Right lobe of liver (tissue), 6 donors: ENCODE results near the gene ACVR2B. TPM values are rescaled to one million over a fixed set of nuclear protein-coding genes. Genes with fewer than 3 reads are reported as not detected.

Source experiments
- ATAC-seq, 4 donors: fragments of 200-7000 bp; cut with Tn5 transposase; one replicate each; pipeline ENCODE4 v1.9.1; 2020; ENCODE audit warnings: mild to moderate bottlenecking in 4 of 4, moderate library complexity in 4 of 4
- DNase-seq, 3 donors: peaks; one replicate each; pipeline ENCODE4 v3.0.0-alpha.2; 2020
- H3K27ac ChIP-seq, 3 donors: fragments of 200-600 bp; one replicate each; pipeline ENCODE4 v1.8.0; 2022
- H3K27me3 ChIP-seq, 2 donors: fragments of 200-600 bp; one replicate each; pipeline ENCODE4 v1.8.0; 2022
- H3K36me3 ChIP-seq, 4 donors: fragments of 200-600 bp; sonication (generic) in 1 of 4; one replicate each; pipeline versions ENCODE4 v1.5.1 to v1.8.0; 2017 to 2022; ENCODE audit warnings: control low read depth in 1 of 4
- H3K4me1 ChIP-seq, 4 donors: fragments of 200-600 bp; sonication (generic) in 1 of 4; one replicate each; pipeline versions ENCODE4 v1.5.1 to v1.8.0; 2017 to 2022; ENCODE audit warnings: control low read depth in 1 of 4
- H3K4me3 ChIP-seq, 3 donors: fragments of 200-600 bp; one replicate each; pipeline ENCODE4 v1.8.0; 2022
- H3K9me3 ChIP-seq, 4 donors: fragments of 200-600 bp; sonication (generic) in 1 of 4; one replicate each; pipeline versions ENCODE4 v1.5.1 to v1.8.0; 2017 to 2022; ENCODE audit warnings: control low read depth in 1 of 4
- CTCF ChIP-seq, 4 donors: fragments of 200-600 bp in 3 of 4; fragments of 450-650 bp in 1 of 4; IDR thresholded peaks; one replicate each; pipeline versions ENCODE4 v1.5.1 to v1.8.0; 2016 to 2022; ENCODE audit warnings: antibody characterized with exemption in 4 of 4, mild to moderate bottlenecking in 2 of 4
- POLR2A ChIP-seq: fragments of 450-650 bp; IDR thresholded peaks from one replicate; pipeline ENCODE4 v1.6.1; 2017; ENCODE audit warnings: antibody characterized with exemption, mild to moderate bottlenecking
- WGBS: methylation state at CpG from one replicate; pipeline ENCODE4 v1.1.6; 2018; ENCODE audit warnings: low coverage, low lambda C conversion rate; ENCODE audit not compliant: insufficient coverage; ENCODE audit errors: missing lambda C conversion rate; 5-methylcytosine and 5-hydroxymethylcytosine counted together
- intact Hi-C, 2 donors: fragments of 100-400 bp; cut with DNase I; formaldehyde crosslinking; loops; one replicate each; pipeline versions ENCODE4 v1.11.2 to v1.14.1; 2022
- total RNA-seq, 6 experiments: library from RNA; depleted of rRNA in 2 of 6; stranded (reverse); fragments of >200 nt in 2 of 6; fragmentation: NEBNext Ultra II Directional in 3 of 6; extraction: Animal tissue kit (Norgen Biotek cat#: 25700) in 3 of 6; gene quantifications; one replicate each; pipeline versions ENCODE4 v1.1.0 to v1.2.4, GENCODE V29; 2016 to 2023
- donor health status: DM: no; HTN: yes; CAD: no.
- donor health status: DM: no; HTN: no; CAD: no.
- donor health status: DM: no; HTN: no; CAD: no.
- donor health status: DM: no; HTN: yes; CAD: no.
- donor health status: DM: no; HTN: yes; CAD: no.

The ACVR2B gene
- total RNA-seq, 6 experiments from 2014 or later, result 2.0 to 5.9 (median 4.4) TPM

- TF ChIP-seq CTCF (IDR thresholded peaks at IDR 0.05), result no peak
- no peak for TF ChIP-seq POLR2A
- H3K9me3 ChIP-seq, result no peaks in the 10 kb centered on the region
- H3K27ac ChIP-seq, result no peak overlapping the region
- no peak for DNase-seq
- WGBS, result 100% methylated on average over 1 of the region's 2 CpGs
- H3K36me3 ChIP-seq, result no peaks in the 10 kb centered on the region
- H3K4me1 ChIP-seq, result no peaks in the 10 kb centered on the region
- no peaks in the 10 kb centered on the region for H3K27me3 ChIP-seq
- ATAC-seq, result no peak
- H3K4me3 ChIP-seq, result no peak overlapping the region
- intact Hi-C loops, result no loop called here
These were observed 80.5 kb downstream of the ACVR2B start for GRCh38 chr3:38534180-38534579.

GRCh38 chr3:38534604-38535003 lies 80.9 kb downstream of the ACVR2B start:
- intact Hi-C loops, result no loop called here
- no peak for ATAC-seq

GRCh38 chr3:38536671-38537070 lies 83.0 kb downstream of the ACVR2B start:
- DNase-seq (no peak), ATAC-seq (no peak)
- Histone ChIP-seq H3K27ac (no peak overlapping the region), H3K36me3 (no peaks in the 10 kb centered on the region), H3K4me3 (no peak overlapping the region), H3K27me3 (no peaks in the 10 kb centered on the region), H3K9me3 (no peaks in the 10 kb centered on the region), H3K4me1 (no peaks in the 10 kb centered on the region)
- intact Hi-C loops, result no loop called here
- 78% methylated on average over 3 of the region's 3 CpGs for WGBS
- TF ChIP-seq CTCF (IDR thresholded peaks at IDR 0.05), result no peak
- no peak for TF ChIP-seq POLR2A

More at GRCh38 chr3:38534604-38535003, 80.9 kb downstream of the ACVR2B start:
- WGBS, result 93% methylated on average over 7 of the region's 7 CpGs
- no peak overlapping the region for H3K27ac ChIP-seq
- no peak for DNase-seq
- TF ChIP-seq CTCF (IDR thresholded peaks at IDR 0.05) (no peak), POLR2A (no peak)
- H3K27me3 ChIP-seq, result no peaks in the 10 kb centered on the region
- H3K4me1 ChIP-seq, result no peaks in the 10 kb centered on the region
- no peaks in the 10 kb centered on the region for H3K9me3 ChIP-seq
- H3K36me3 ChIP-seq, result no peaks in the 10 kb centered on the region
- H3K4me3 ChIP-seq, result no peak overlapping the region

- H3K36me3 ChIP-seq, result no peaks in the 10 kb centered on the region
- 78% methylated on average over 3 of the region's 8 CpGs for WGBS
- no peak overlapping the region for H3K27ac ChIP-seq
- intact Hi-C loops, result no loop called here
- no peak for DNase-seq
- H3K4me1 ChIP-seq, result no peaks in the 10 kb centered on the region
- H3K9me3 ChIP-seq, result no peaks in the 10 kb centered on the region
- no peak for TF ChIP-seq CTCF (IDR thresholded peaks at IDR 0.05)
- no peak for TF ChIP-seq POLR2A
- peak in 1 of 4 donors; percentile 10 for ATAC-seq
- no peak overlapping the region for H3K4me3 ChIP-seq
- no peaks in the 10 kb centered on the region for H3K27me3 ChIP-seq
These were observed 85.2 kb downstream of the ACVR2B start for GRCh38 chr3:38538773-38539353.

- Histone ChIP-seq H3K36me3 (no peaks in the 10 kb centered on the region), H3K27ac (no peak overlapping the region), H3K4me3 (no peak overlapping the region), H3K4me1 (no peaks in the 10 kb centered on the region), H3K9me3 (no peaks in the 10 kb centered on the region), H3K27me3 (no peaks in the 10 kb centered on the region)
- TF ChIP-seq CTCF (IDR thresholded peaks at IDR 0.05) (no peak), POLR2A (no peak)
- ATAC-seq (no peak), DNase-seq (no peak)
- intact Hi-C loops, result no loop called here
- 83% methylated on average over 2 of the region's 9 CpGs for WGBS
These were observed 88.1 kb downstream of the ACVR2B start for GRCh38 chr3:38541806-38542205.
